Measurements from ENCODE around the gene PDE6B. TPM values are rescaled to one million over a fixed set of nuclear protein-coding genes. Genes with fewer than 3 reads are reported as not detected.

Gene PDE6B
- total RNA-seq, 4 donors from 2014 or later, result 0.81 to 5.5 (median 1.8) TPM

GRCh38 chr4:578451-579443 is 46.6 kb upstream of the PDE6B start:
- peaks cover 0 to 15% (median 0%) of the 10 kb centered on the region in 3 donors for H3K9me3 ChIP-seq
- no peak overlapping the region for H3K4me3 ChIP-seq
- peaks cover 95% of the 10 kb centered on the region for H3K27me3 ChIP-seq
- WGBS, 2 donors (ENCODE audit: low coverage in 1 of 2), result 20 to 37% methylated on average over 12 of the region's 32 CpGs
- no peak for ATAC-seq
- no peak for TF ChIP-seq EP300 (IDR thresholded peaks at IDR 0.05)
- no peak for TF ChIP-seq POLR2AphosphoS5 (IDR thresholded peaks at IDR 0.05)
- no peak for TF ChIP-seq CTCF (IDR thresholded peaks at IDR 0.05)
- no peak for TF ChIP-seq POLR2A (IDR thresholded peaks at IDR 0.05)
- H3K36me3 ChIP-seq, result no peaks in the 10 kb centered on the region
- no peak overlapping the region for H3K27ac ChIP-seq
- H3K4me1 ChIP-seq, result peaks cover 0 to 33% (median 0%) of the 10 kb centered on the region in 3 donors

GRCh38 chr4:579543-580175 is 45.7 kb upstream of the PDE6B start:
- Histone ChIP-seq H3K36me3 (no peaks in the 10 kb centered on the region), H3K27ac (no peak overlapping the region), H3K4me3 (no peak overlapping the region), H3K4me1 (peaks cover 0 to 29% (median 0%) of the 10 kb centered on the region in 3 donors), H3K9me3 (peaks cover 0 to 22% (median 0%) of the 10 kb centered on the region in 3 donors), H3K27me3 (peaks cover 91% of the 10 kb centered on the region)
- 36 to 43% methylated on average over 5 to 10 of the region's 11 CpGs for WGBS, 2 donors (ENCODE audit: low coverage in 1 of 2)
- no peak for ATAC-seq
- TF ChIP-seq EP300 (IDR thresholded peaks at IDR 0.05) (no peak), POLR2A (IDR thresholded peaks at IDR 0.05) (no peak)

GRCh38 chr4:581181-581580 is 44.2 kb upstream of the PDE6B start:
- H3K36me3 ChIP-seq, result no peaks in the 10 kb centered on the region
- TF ChIP-seq POLR2AphosphoS5 (IDR thresholded peaks at IDR 0.05), result no peak
- TF ChIP-seq CTCF (IDR thresholded peaks at IDR 0.05), result no peak
- TF ChIP-seq EP300 (IDR thresholded peaks at IDR 0.05), result no peak
- TF ChIP-seq POLR2A (IDR thresholded peaks at IDR 0.05), result no peak
- H3K27ac ChIP-seq, result no peak overlapping the region
- H3K27me3 ChIP-seq, result peaks cover 78% of the 10 kb centered on the region
- no peak for ATAC-seq
- H3K4me3 ChIP-seq, result no peak overlapping the region
- H3K9me3 ChIP-seq, result peaks cover 0 to 29% (median 0%) of the 10 kb centered on the region in 3 donors
- peaks cover 0 to 17% (median 0%) of the 10 kb centered on the region in 3 donors for H3K4me1 ChIP-seq
- 38 to 54% methylated on average over 5 to 6 of the region's 6 CpGs for WGBS, 2 donors (ENCODE audit: low coverage in 1 of 2)

- H3K36me3 ChIP-seq, result no peaks in the 10 kb centered on the region
- peaks cover 0 to 29% (median 0%) of the 10 kb centered on the region in 3 donors for H3K9me3 ChIP-seq
- no peak for ATAC-seq
- no peak overlapping the region for H3K27ac ChIP-seq
- no peak overlapping the region for H3K4me3 ChIP-seq
- no peak for TF ChIP-seq POLR2AphosphoS5 (IDR thresholded peaks at IDR 0.05)
- TF ChIP-seq EP300 (IDR thresholded peaks at IDR 0.05), result no peak
- no peak for TF ChIP-seq CTCF (IDR thresholded peaks at IDR 0.05)
- no peak for TF ChIP-seq POLR2A (IDR thresholded peaks at IDR 0.05)
- peaks cover 78% of the 10 kb centered on the region for H3K27me3 ChIP-seq
- H3K4me1 ChIP-seq, result peaks cover 0 to 10% (median 0%) of the 10 kb centered on the region in 3 donors
- WGBS, 2 donors (ENCODE audit: low coverage in 1 of 2), result 54 to 64% methylated on average over 8 to 9 of the region's 9 CpGs
Observed at GRCh38 chr4:581753-582361, 43.5 kb upstream of the PDE6B start.

GRCh38 chr4:583820-584219 is 41.6 kb upstream of the PDE6B start:
- H3K9me3 ChIP-seq, result peaks cover 0 to 29% (median 0%) of the 10 kb centered on the region in 3 donors

More at GRCh38 chr4:583820-584219, 41.6 kb upstream of the PDE6B start:
- Histone ChIP-seq H3K4me1 (no peaks in the 10 kb centered on the region), H3K36me3 (no peaks in the 10 kb centered on the region), H3K27me3 (peaks cover 72% of the 10 kb centered on the region), H3K4me3 (no peak overlapping the region), H3K27ac (no peak overlapping the region)
- TF ChIP-seq CTCF (IDR thresholded peaks at IDR 0.05) (no peak), POLR2AphosphoS5 (IDR thresholded peaks at IDR 0.05) (no peak), EP300 (IDR thresholded peaks at IDR 0.05) (no peak), POLR2A (IDR thresholded peaks at IDR 0.05) (no peak)
- WGBS, 2 donors (ENCODE audit: low coverage in 1 of 2), result 77 to 95% methylated on average over 2 of the region's 2 CpGs
- no peak for ATAC-seq

Measured in gastroesophageal sphincter (tissue), 4 donors.